Mesenchymal stem cell (in vitro differentiated cells and primary cell): ENCODE measurements around the gene IDS.
"Not testable (repeated sequence)": the region's sequence is repeated elsewhere in the genome, so short reads cannot be mapped to it uniquely, and the experiment has no call there.

Experiments
- DNase-seq: peaks from one replicate; pipeline ENCODE4 v3.0.0-alpha.2; 2013
- H2AFZ ChIP-seq: one replicate; pipeline ENCODE4 v1.6.1; 2013; ENCODE audit warnings: low read depth, mild to moderate bottlenecking, control low read depth, inconsistent platforms, low read length, moderate library complexity
- H2AK5ac ChIP-seq: 2 replicates; pipeline ENCODE4 v1.6.1; 2013; ENCODE audit warnings: low read length, moderate library complexity, mild to moderate bottlenecking, inconsistent platforms; ENCODE audit not compliant: severe bottlenecking
- H2BK120ac ChIP-seq: one replicate; pipeline ENCODE4 v1.6.1; 2013; ENCODE audit warnings: low read depth, mild to moderate bottlenecking, inconsistent platforms, low read length, moderate library complexity
- H2BK12ac ChIP-seq, 2 experiments: one replicate each; pipeline ENCODE4 v1.6.1; 2013; ENCODE audit warnings: inconsistent platforms in 2 of 2, low read length in 2 of 2, mild to moderate bottlenecking in 2 of 2, moderate library complexity in 2 of 2, control low read depth in 1 of 2
- H2BK15ac ChIP-seq: one replicate; pipeline ENCODE4 v1.6.1; 2013; ENCODE audit warnings: mild to moderate bottlenecking, low read depth, inconsistent platforms; ENCODE audit not compliant: poor library complexity, severe bottlenecking
- H2BK5ac ChIP-seq: 2 replicates; pipeline ENCODE4 v1.6.1; 2013; ENCODE audit warnings: low read depth, mild to moderate bottlenecking, low read length, control low read depth, inconsistent platforms; ENCODE audit not compliant: poor library complexity, severe bottlenecking
- H3K14ac ChIP-seq, 2 experiments: one replicate each; pipeline ENCODE4 v1.6.1; 2013; ENCODE audit warnings: inconsistent platforms in 2 of 2, low read length in 2 of 2, control low read depth in 1 of 2, mild to moderate bottlenecking in 1 of 2, moderate library complexity in 1 of 2
- H3K18ac ChIP-seq, 2 experiments: one replicate each; pipeline ENCODE4 v1.6.1; 2013; ENCODE audit warnings: inconsistent platforms in 2 of 2, low read length in 2 of 2, control low read depth in 1 of 2, low read depth in 1 of 2, mild to moderate bottlenecking in 1 of 2
- H3K23ac ChIP-seq, 2 experiments: one replicate each; pipeline ENCODE4 v1.6.1; 2013; ENCODE audit warnings: inconsistent platforms in 2 of 2, low read length in 2 of 2, mild to moderate bottlenecking in 2 of 2, moderate library complexity in 2 of 2, control low read depth in 1 of 2
- H3K27ac ChIP-seq: 2 replicates; pipeline ENCODE4 v1.5.1; 2013; ENCODE audit warnings: mild to moderate bottlenecking, moderate library complexity, low read length, control low read depth, inconsistent platforms; ENCODE audit not compliant: poor library complexity, severe bottlenecking
- H3K27me3 ChIP-seq, 2 experiments: 2 replicates each; pipeline versions ENCODE4 v1.6.1 to v1.7.0; 2013; ENCODE audit warnings: low read length in 2 of 2, mild to moderate bottlenecking in 2 of 2, moderate library complexity in 2 of 2, control low read depth in 1 of 2, inconsistent platforms in 1 of 2; ENCODE audit not compliant: control insufficient read depth in 1 of 2, insufficient read depth in 1 of 2
- H3K36me3 ChIP-seq, 2 experiments: 2 replicates each; pipeline versions ENCODE4 v1.6.1 to v1.7.0; 2013; ENCODE audit warnings: low read length in 2 of 2, control low read depth in 1 of 2, inconsistent platforms in 1 of 2, low read depth in 1 of 2, mild to moderate bottlenecking in 1 of 2; ENCODE audit not compliant: insufficient read depth in 2 of 2, control insufficient read depth in 1 of 2
- H3K4ac ChIP-seq, 2 experiments: one replicate each; pipeline ENCODE4 v1.6.1; 2013; ENCODE audit warnings: inconsistent platforms in 2 of 2, low read length in 2 of 2, mild to moderate bottlenecking in 2 of 2, moderate library complexity in 2 of 2, control low read depth in 1 of 2, low read depth in 1 of 2
- H3K4me1 ChIP-seq: 2 replicates; pipeline ENCODE4 v1.6.1; 2013; ENCODE audit warnings: low read depth, low read length, control low read depth; ENCODE audit not compliant: control insufficient read depth, insufficient read depth
- H3K4me2 ChIP-seq: 2 replicates; pipeline ENCODE4 v1.6.1; 2013; ENCODE audit warnings: low read length, mild to moderate bottlenecking, inconsistent platforms; ENCODE audit not compliant: poor library complexity, severe bottlenecking
- H3K4me3 ChIP-seq, 2 experiments: 2 replicates each; pipeline versions ENCODE4 v1.5.1 to v1.7.0; 2013; ENCODE audit warnings: low read length in 2 of 2, mild to moderate bottlenecking in 2 of 2, control low read depth in 1 of 2, low read depth in 1 of 2; ENCODE audit not compliant: insufficient read depth in 1 of 2
- H3K79me1 ChIP-seq: replicated peaks from 2 replicates; pipeline ENCODE4 v1.6.1; 2013; ENCODE audit warnings: mild to moderate bottlenecking, control low read depth, low read length, inconsistent platforms; ENCODE audit not compliant: poor library complexity, severe bottlenecking
- H3K9ac ChIP-seq: 2 replicates; pipeline ENCODE4 v1.7.0; 2013; ENCODE audit warnings: mild to moderate bottlenecking, low read length, moderate library complexity
- H3K9me3 ChIP-seq: 2 replicates; pipeline ENCODE4 v1.7.0; 2013; ENCODE audit warnings: mild to moderate bottlenecking, low read length; ENCODE audit not compliant: control insufficient read depth
- H4K8ac ChIP-seq: one replicate; pipeline ENCODE4 v1.6.1; 2013; ENCODE audit warnings: inconsistent platforms, mild to moderate bottlenecking, low read length, moderate library complexity
- H4K91ac ChIP-seq: one replicate; pipeline ENCODE4 v1.6.1; 2013; ENCODE audit warnings: mild to moderate bottlenecking, low read length, inconsistent platforms
- WGBS: methylation state at CpG from one replicate; pipeline ENCODE4 v1.1.7; 2013; ENCODE audit warnings: mixed read lengths; 5-methylcytosine and 5-hydroxymethylcytosine counted together

IDS gene

DNA sequence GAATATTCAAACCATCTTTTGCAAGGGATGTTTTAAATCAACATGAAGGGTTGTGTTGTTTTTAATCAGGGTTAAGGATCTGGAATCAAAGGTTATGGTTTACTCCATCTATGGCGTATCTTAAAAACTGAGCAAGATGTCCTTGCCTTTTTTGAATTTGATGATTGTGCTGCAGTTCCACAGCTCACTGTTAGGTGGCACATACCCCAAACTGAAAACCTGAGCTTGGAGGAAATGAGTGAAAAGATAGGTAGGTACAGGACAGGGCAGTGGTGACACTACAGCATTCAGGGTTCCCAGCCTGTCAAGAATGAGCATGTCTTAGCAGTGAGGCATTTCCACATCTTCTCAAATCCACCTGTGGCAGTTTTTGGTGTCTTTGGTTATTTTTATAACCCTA lies 22.6 kb upstream of the IDS start:
- no peak overlapping the region for H4K91ac ChIP-seq
- H3K4ac ChIP-seq: no peak overlapping the region
- no peak overlapping the region for H2AFZ ChIP-seq
- H3K4me3 ChIP-seq: no peak overlapping the region
- H2BK12ac ChIP-seq: no peak overlapping the region
- no peak overlapping the region for H2BK15ac ChIP-seq
- H3K36me3 ChIP-seq: peaks cover 4 to 8% of the 10 kb centered on the region in 2 experiments
- peak; percentile 52 for DNase-seq
- H3K9ac ChIP-seq: no peak overlapping the region
- H3K18ac ChIP-seq: no peak overlapping the region
- 90% methylated on average over 1 of the region's 1 CpG for WGBS
- peaks cover 0 to 5% of the 10 kb centered on the region in 2 experiments for H3K27me3 ChIP-seq
- peaks cover 1% of the 10 kb centered on the region for H3K79me1 ChIP-seq
- no peak overlapping the region for H2BK5ac ChIP-seq
- H2AK5ac ChIP-seq: no peak overlapping the region
- H3K4me2 ChIP-seq: no peak overlapping the region
- H4K8ac ChIP-seq: no peak overlapping the region
- no peak overlapping the region for H3K23ac ChIP-seq
- H3K14ac ChIP-seq: no peak overlapping the region
- H3K4me1 ChIP-seq: peaks cover 1% of the 10 kb centered on the region
- no peak overlapping the region for H3K27ac ChIP-seq
- no peaks in the 10 kb centered on the region for H3K9me3 ChIP-seq
- no peak overlapping the region for H2BK120ac ChIP-seq

DNA sequence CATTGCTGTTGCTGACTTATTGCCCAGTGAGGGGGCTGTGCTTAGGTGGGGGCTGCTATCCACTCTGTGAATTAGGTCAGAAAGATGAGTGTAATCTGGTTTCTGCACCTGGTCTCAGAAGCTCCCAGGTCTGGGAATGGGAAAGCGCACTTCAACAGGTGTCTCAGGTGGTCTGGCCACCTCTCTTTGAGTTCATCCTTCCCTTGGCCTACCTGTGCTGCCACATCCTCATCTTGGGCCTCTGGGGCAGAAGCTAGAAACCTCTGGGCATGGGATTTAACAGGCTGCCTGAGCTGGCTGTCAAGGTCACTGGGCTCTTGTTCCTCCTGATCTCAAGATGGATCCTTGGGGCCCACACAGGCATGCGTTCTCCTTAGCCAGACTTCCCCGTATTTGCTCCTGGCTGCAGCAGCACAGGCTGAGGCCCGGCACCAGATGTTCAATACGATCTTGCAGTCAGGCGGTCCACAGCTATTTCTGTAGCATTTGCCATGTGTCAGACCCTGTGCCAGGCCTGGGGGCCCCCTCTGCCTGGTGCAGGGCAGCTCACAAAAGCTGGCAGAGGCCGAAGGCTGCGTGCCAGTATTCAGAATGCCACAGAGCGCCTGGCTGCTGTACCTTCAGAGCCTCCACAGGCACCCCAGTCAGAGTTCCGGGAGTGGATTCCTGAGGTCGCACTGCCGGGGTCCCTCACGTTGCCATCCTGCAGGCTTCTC lies 21.4 kb upstream of the IDS start:
- H3K36me3 ChIP-seq, H3K4me1 ChIP-seq, H3K9ac ChIP-seq, H2AK5ac ChIP-seq, H2BK15ac ChIP-seq, H2BK5ac ChIP-seq, H2BK120ac ChIP-seq, H3K27ac ChIP-seq, H3K14ac ChIP-seq, H3K4ac ChIP-seq, H3K9me3 ChIP-seq, H3K23ac ChIP-seq, H4K91ac ChIP-seq, H2AFZ ChIP-seq, DNase-seq, H3K79me1 ChIP-seq, H3K4me3 ChIP-seq, H2BK12ac ChIP-seq, H4K8ac ChIP-seq, H3K4me2 ChIP-seq: not testable (repeated sequence)
- peak overlapping the region in 1 of 2 experiments; percentile 24 for H3K18ac ChIP-seq
- 91% methylated on average over 1 of the region's 13 CpGs for WGBS
- peaks cover 4 to 13% of the 10 kb centered on the region in 2 experiments for H3K27me3 ChIP-seq

DNA sequence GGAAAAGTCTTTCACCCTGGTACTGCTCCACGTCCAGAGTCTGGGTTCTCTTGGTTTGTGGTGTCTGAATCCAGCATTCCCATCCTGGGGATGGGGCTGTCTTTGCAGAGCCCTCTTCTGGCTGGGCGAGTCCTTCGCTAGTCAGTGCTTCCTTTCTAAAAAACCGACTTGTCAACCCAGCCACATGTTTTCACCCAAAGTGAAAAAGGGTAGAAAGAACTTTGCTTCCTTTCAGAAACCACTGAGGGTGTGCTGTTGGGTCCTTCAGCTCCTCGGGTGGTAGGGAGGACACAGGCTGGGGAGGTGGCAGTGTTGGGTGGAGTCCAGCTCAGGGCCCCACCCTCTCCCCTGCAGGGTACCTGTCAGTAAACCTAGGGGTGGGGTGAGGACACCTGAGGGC lies 20.8 kb upstream of the IDS start:
- WGBS: 17% methylated on average over 1 of the region's 5 CpGs
- not testable (repeated sequence) for H4K8ac ChIP-seq, H2BK5ac ChIP-seq, H2BK12ac ChIP-seq, H3K23ac ChIP-seq, H3K4me2 ChIP-seq, H3K36me3 ChIP-seq, H2BK15ac ChIP-seq, DNase-seq, H3K4me1 ChIP-seq, H2BK120ac ChIP-seq, H3K4ac ChIP-seq, H4K91ac ChIP-seq, H3K9me3 ChIP-seq, H3K14ac ChIP-seq, H3K27ac ChIP-seq, H3K4me3 ChIP-seq, H2AK5ac ChIP-seq, H3K79me1 ChIP-seq, H2AFZ ChIP-seq
- Histone ChIP-seq H3K27me3 (peaks cover 4 to 17% of the 10 kb centered on the region in 2 experiments), H3K9ac (peak overlapping the region; percentile 15), H3K18ac (peak overlapping the region in 1 of 2 experiments; percentile 24)

DNA sequence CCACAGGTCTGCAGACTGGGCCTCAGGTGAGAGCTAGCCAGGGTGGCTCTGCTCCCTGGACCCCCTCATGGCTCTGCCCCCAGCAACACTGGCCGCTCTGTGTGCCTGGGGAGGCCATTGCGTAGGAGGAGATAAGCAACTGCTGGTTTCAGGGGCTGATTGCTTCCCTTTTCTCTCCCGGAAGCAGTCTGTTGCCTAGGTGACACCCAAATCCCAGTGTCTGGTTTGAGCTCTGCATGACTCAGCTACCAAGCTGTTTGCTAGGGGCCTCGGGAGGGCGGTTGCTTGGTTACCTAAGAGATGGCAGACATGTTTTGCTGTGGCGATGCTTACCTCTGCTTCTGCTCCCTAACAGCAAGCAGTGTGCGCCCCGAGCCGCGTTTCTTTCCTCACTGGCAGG lies 20.3 kb upstream of the IDS start:
- not testable (repeated sequence) for H2AFZ ChIP-seq, H3K4me3 ChIP-seq, H4K91ac ChIP-seq, H3K4me2 ChIP-seq, H3K4me1 ChIP-seq, H3K14ac ChIP-seq, H2BK120ac ChIP-seq, H4K8ac ChIP-seq, H3K9me3 ChIP-seq, H3K27ac ChIP-seq, H2BK5ac ChIP-seq, H3K79me1 ChIP-seq, H2BK15ac ChIP-seq, H2AK5ac ChIP-seq, H3K36me3 ChIP-seq, H3K23ac ChIP-seq, H3K4ac ChIP-seq, H2BK12ac ChIP-seq
- DNase-seq: peak; percentile 84
- Histone ChIP-seq H3K9ac (peak overlapping the region; percentile 15), H3K27me3 (peaks cover 4 to 17% of the 10 kb centered on the region in 2 experiments), H3K18ac (peak overlapping the region in 1 of 2 experiments; percentile 48)
- no CpG with 5 or more reads among the region's 10 CpGs for WGBS
